HG03060 (cell line): ENCODE data around the gene FOXL3.

Experiments
- ATAC-seq: cut with Tn5 transposase; IDR thresholded peaks from one replicate; pipeline ENCODE4 v1.9.1; 2021; ENCODE audit warnings: low read depth, moderate number of reproducible peaks; ENCODE audit not compliant: unreplicated experiment

Gene FOXL3

GRCh38 chr7:265998-266850 is 23.7 kb upstream of the FOXL3 start:
- ATAC-seq, result no peak

- ATAC-seq, result no peak
Observed at GRCh38 chr7:266851-267840, 22.8 kb upstream of the FOXL3 start.

DNA sequence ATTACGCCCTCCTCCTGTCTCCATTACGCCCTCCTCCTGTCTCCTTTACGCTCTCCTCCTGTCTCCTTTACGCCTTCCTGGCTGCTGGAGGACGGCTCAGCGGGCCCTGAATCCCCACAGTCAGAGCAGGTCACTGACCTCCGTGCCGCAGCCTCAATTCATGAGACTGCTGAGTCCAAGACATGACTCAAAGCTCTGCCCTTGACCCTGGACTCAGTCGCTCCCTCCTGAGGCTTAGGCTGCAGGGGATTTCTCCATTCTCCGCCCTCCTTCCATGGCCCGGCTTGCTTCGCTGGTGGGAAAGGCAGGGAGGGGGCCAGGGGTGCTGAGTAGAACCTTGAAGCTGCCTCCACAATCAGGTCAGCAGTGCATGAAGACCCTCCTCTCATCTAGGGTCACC is 21.0 kb upstream of the FOXL3 start:
- ATAC-seq, result no peak

DNA sequence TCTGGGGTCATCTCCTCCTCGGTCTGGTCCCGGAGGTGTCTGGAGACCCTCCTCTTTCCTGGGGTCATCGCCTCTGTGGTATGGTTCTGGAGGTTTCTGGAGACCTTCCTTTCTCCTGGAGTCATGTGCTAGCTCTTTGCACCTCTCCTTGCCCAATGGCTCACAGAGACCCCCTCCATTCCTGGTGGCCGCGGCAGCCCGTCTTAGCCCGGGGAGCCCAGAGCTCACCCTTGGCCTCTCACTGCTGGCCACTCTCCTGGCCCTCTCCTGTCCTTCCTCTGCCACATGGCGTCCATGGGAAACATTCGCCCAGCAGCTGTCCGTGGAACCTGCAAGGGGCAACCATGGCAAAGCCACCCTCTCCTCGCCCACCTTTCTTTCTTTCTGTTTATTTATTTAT is 20.2 kb upstream of the FOXL3 start:
- no peak for ATAC-seq

DNA sequence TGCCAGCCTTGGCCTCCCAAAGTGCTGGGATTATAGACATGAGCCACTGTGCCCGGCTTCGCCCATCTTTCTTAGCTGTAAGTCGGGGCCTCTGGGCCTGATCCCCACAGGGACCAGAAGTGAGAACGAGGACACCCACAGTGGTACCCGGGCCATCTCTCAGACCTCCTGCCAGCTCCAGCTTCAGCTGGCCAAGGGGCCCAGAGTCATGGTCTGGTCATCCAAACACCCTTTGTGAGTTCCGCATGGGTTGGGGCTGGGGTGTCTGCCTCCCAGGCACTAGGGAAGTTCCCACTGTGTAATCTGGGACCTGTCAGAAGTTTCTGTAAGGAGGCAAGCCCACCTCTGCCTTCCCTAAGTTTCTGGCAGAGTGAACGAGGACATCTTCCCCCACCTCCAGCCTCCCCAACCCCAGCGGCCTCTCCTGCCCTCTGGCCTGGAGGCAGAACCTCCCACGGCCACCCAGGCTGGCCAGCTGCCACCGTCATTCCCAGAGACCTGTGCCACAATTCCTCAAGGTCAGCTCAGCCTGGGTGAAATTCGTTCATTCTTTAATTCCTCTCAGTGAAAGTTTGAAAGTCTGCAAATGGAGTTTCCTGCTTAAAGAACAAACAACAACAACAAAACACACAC is 19.5 kb upstream of the FOXL3 start:
- no peak for ATAC-seq

GRCh38 chr7:271266-272107 is 18.5 kb upstream of the FOXL3 start:
- ATAC-seq, result no peak

DNA sequence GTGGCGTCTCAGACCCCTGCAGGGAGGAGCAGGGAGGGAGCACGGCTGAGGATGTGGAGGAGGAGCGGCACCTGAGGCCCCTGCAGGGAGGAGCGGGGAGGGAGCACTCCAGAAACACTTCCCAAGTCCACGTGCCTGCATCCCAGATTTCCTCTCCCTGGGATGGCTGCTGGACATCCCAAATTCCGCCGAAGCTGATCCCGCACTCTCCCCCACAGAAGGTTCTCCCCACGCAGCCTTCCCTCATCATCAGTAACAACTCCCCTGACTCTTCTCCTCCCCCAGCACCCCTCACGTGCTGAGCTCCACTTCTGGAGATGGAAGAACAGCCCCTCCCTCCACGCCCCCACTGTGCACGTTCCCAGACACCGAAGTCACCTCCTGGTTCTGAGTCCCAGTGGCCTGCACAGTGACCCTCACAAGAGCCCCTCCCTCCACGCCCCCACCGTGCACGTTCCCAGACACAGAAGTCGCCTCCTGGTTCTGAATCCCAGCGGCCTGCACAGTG is 17.8 kb upstream of the FOXL3 start:
- no peak for ATAC-seq

DNA sequence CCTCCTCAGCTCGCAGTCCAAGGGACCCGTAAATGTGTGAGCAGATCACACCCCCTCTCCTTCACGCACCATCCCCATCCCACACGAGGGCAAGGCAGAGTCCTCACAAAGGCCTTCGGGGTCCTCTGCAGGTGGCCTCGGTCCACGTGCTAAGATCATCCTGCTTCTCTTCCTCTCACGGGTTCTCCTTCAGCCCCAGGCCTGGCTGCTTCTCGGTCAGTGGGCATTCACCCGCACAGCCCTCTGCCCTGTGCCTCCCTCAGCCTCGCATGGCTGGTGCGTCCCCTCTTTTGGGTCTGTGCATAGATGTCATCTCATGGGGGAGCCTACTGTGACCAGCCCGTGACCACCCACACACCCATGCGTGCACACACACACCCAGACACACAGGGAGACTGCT is 17.3 kb upstream of the FOXL3 start:
- ATAC-seq, result no peak

DNA sequence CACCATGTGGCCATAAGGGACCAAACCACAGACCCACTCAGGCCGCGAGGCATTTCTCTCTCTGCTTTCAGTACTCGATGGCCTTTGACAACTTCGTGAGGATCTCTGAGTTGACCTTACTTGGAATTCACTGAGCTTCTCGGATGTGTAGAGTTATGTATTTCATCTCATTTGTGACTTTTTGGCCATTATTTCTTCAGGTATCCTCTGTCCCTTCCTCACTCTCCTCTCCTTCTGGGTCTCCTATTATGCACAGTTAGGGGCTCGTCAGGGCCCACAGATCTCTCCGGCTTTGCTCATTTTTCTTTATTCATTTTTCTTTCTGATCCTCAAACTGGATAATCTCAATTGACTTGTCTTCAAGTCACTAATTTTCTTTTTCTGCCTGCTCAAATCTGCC is 16.6 kb upstream of the FOXL3 start:
- no peak for ATAC-seq

- ATAC-seq, result no peak
Observed at GRCh38 chr7:274266-274665, 15.7 kb upstream of the FOXL3 start.

GRCh38 chr7:276230-276835 is 13.6 kb upstream of the FOXL3 start:
- ATAC-seq, result no peak

GRCh38 chr7:277228-277627 is 12.7 kb upstream of the FOXL3 start:
- no peak for ATAC-seq

GRCh38 chr7:278081-278480 is 11.9 kb upstream of the FOXL3 start:
- ATAC-seq, result no peak

DNA sequence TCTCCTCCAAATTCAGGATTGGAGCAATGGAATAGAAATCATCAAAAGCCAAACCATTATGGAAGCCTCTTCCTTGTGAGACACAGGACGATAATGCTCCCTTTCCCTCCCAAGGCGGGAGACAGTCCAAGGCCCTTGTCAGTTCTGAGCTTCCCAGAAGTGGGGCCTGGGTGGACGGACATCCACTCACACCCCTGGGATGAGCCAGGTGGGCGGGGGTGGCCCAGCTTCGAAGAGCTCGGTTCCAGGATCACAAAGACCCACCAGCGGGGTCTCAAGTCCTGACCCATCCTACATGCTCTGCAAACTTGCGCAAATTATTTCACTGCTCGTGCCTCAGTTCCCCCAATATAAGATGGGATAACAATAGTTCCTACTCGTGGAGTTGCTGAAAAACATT is 10.1 kb upstream of the FOXL3 start:
- no peak for ATAC-seq

DNA sequence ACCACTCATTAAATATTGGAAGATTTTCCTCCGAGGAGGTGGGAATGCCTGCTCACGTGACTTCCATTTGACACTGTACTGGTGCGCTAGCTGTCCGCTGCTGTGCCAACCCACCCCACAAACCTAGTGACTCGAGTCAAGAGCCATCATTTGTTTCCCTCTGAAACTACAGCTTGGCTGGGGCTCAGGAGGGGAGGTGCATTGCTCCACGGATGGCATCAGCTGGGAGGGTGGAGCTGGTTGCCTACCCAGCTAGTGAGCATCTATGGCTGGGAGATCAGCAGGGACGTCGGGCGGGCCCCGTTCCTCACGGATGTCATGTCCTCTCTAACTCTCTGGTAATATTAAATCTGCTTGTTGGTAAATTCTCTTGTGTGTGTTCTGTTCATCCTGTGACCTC is 9.5 kb upstream of the FOXL3 start:
- no peak for ATAC-seq

- ATAC-seq, result no peak
Observed at GRCh38 chr7:281637-282036, 8.3 kb upstream of the FOXL3 start.

- ATAC-seq, result no peak
Observed at GRCh38 chr7:282621-283020, 7.3 kb upstream of the FOXL3 start.

DNA sequence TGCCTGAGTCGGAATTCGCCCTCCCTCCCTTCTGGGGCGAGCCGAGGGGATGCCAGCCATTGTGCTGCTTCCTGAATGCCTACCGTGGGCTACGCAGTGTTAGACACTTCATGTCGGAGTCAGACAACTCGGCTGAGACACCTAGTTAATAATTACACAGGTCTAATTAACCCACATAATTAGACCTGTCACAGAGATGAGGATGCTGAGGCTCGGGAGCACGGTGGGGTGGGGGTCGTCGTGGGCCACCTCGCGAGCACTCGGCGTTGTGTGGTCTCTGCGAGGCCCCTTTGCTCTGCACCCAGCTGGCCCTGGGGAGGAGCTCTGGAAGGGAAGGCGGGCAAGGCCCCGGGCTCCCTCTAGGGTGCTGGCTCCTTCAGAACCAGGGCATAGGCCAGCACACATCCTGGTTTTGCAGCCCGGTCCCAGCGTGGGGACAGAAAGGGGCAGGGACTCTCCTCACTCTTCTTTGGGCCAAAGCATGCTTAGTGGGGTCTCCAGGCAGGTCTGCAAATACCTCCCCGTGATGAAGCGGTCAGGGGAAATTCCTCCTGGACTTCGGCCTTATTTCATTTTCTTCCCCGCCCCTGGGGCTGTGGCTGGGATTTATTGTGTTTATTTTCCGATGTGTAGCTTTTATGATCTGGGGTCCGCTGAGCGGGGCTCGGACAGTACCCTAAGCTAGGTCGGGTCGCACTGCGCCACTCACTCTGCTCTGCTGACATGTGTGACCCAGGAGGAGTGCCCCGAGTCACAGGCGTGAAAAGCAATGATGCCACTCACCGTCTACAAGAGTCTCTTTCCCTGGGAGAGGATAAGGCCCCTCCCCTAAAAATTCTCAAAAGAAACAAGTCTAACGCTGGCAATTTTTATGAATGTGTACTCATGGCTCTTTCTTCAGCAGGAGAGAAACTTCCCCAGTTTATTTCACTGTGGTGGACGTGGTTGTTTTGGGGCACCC is 4.9 kb upstream of the FOXL3 start:
- no peak for ATAC-seq
